GM12878 (cell line): Measurements from ENCODE around the gene OSBPL5. TPM values are rescaled to one million over a fixed set of nuclear protein-coding genes. Genes with fewer than 3 reads are reported as not detected.

Experiments
- BACH1 ChIP-seq: fragments of 450-650 bp; IDR thresholded peaks from 2 replicates; pipeline ENCODE4 v1.6.1; 2017; ENCODE audit warnings: mild to moderate bottlenecking, borderline replicate concordance
- EZH2 ChIP-seq: IDR thresholded peaks from 2 replicates; pipeline ENCODE4 v1.6.1; 2012; ENCODE audit warnings: low read depth, mild to moderate bottlenecking, control low read depth, inconsistent platforms, low read length, borderline replicate concordance; ENCODE audit not compliant: control insufficient read depth
- HSF1 ChIP-seq: fragments of 150-350 bp; IDR thresholded peaks from 2 replicates; pipeline ENCODE4 v1.6.1; 2014; ENCODE audit warnings: mild to moderate bottlenecking, low read depth, low read length
- KAT2A ChIP-seq: conservative IDR thresholded peaks from 2 replicates; pipeline ENCODE4 v1.6.1; 2011; ENCODE audit warnings: low read depth, low read length; ENCODE audit not compliant: control insufficient read depth
- NR2C2 ChIP-seq: IDR thresholded peaks from 2 replicates; pipeline ENCODE4 v1.6.1; 2011; ENCODE audit warnings: borderline replicate concordance, low read depth; ENCODE audit not compliant: control insufficient read depth, insufficient read length
- TCF3 ChIP-seq: IDR thresholded peaks from 2 replicates; pipeline ENCODE4 v1.6.1; 2012; ENCODE audit warnings: low read depth, mild to moderate bottlenecking, low read length, borderline replicate concordance; ENCODE audit not compliant: insufficient read depth
- polyA plus RNA-seq, 11 experiments: library from polyadenylated mRNA; depleted of rRNA in 4 of 11; unstranded in 6 of 11; stranded (reverse) in 5 of 11; fragments of >200 nt; fragmentation: Nextera tagmentation in 4 of 11; fragmentation: Illumina TruSeq in 1 of 11; extraction: Ambion mirVana in 4 of 11; extraction: Trizol in 1 of 11; gene quantifications; 1 replicate in 1 of 11; 2 replicates in 10 of 11; pipeline versions ENCODE4 v1.2.1 to v1.2.3, GENCODE V29; 2011 to 2016; ENCODE audit warnings: inconsistent platforms in 2 of 11, missing spikeins in 2 of 11, low read depth in 1 of 11
- total RNA-seq, 4 experiments: library from RNA; depleted of rRNA in 3 of 4; stranded (reverse); fragments of >200 nt in 3 of 4; fragmentation: Illumina TruSeq in 1 of 4; extraction: Trizol in 1 of 4; gene quantifications; 2 replicates each; pipeline versions ENCODE4 v1.2.1 to v1.2.3, GENCODE V29; 2013 to 2021
- TF ChIP-seq, protein P1 (sequence below): fragments of 450-650 bp; IDR thresholded peaks from 2 replicates; pipeline ENCODE4 v1.6.1; 2017; ENCODE audit warnings: mild to moderate bottlenecking, low read depth, inconsistent platforms; ENCODE audit not compliant: poor library complexity, severe bottlenecking

The OSBPL5 gene
- total and polyA plus RNA-seq, 10 of the 15 experiments (the other 5 are each of a cell fraction or from before 2014, with no cell fraction given), result not detected

- no peak for TF ChIP-seq HSF1
- no peak for TF ChIP-seq TCF3
- TF ChIP-seq, protein P1, sequence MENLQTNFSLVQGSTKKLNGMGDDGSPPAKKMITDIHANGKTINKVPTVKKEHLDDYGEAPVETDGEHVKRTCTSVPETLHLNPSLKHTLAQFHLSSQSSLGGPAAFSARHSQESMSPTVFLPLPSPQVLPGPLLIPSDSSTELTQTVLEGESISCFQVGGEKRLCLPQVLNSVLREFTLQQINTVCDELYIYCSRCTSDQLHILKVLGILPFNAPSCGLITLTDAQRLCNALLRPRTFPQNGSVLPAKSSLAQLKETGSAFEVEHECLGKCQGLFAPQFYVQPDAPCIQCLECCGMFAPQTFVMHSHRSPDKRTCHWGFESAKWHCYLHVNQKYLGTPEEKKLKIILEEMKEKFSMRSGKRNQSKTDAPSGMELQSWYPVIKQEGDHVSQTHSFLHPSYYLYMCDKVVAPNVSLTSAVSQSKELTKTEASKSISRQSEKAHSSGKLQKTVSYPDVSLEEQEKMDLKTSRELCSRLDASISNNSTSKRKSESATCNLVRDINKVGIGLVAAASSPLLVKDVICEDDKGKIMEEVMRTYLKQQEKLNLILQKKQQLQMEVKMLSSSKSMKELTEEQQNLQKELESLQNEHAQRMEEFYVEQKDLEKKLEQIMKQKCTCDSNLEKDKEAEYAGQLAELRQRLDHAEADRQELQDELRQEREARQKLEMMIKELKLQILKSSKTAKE, result no peak
- TF ChIP-seq EZH2, result no peak
- TF ChIP-seq KAT2A, result no peak
- TF ChIP-seq BACH1, result no peak
- no peak for TF ChIP-seq NR2C2
Observed at GRCh38 chr11:3041699-3042441, 123.2 kb downstream of the OSBPL5 start (continued).
